ENCODE results near the gene IGF2BP2.

Gene IGF2BP2

GRCh38 chr3:185737020-185737419 lies 87.8 kb downstream of the IGF2BP2 start:
- Histone ChIP-seq H3K27me3 (ENCODE audit: control insufficient read depth in 3 of 3, insufficient read depth in 3 of 3, low read depth in 1 of 3, low read length in 3 of 3) (no peaks in the 10 kb centered on the region), H3K4ac (ENCODE audit: low read length) (no peak overlapping the region), H3K18ac (ENCODE audit: low read length) (no peak overlapping the region), H3K9me3 (replicated peaks in 1 of 2; ENCODE audit: control insufficient read depth in 2 of 2, insufficient read depth in 1 of 2, low read depth in 1 of 2, low read length in 2 of 2) (no peaks in the 10 kb centered on the region), H3K14ac (ENCODE audit: low read length) (no peak overlapping the region), H2BK120ac (ENCODE audit: low read depth, low read length) (no peak overlapping the region), H3K4me3 (ENCODE audit: low read length in 2 of 2) (no peak overlapping the region), H4K8ac (ENCODE audit: low read depth, low read length) (no peak overlapping the region), H4K91ac (ENCODE audit: low read depth, low read length, poor library complexity) (no peak overlapping the region), H2AK5ac (ENCODE audit: low read depth, low read length) (no peak overlapping the region), H3K9ac (ENCODE audit: low read depth, low read length, poor library complexity) (no peak overlapping the region), H3K36me3 (replicated peaks in 1 of 2; ENCODE audit: control insufficient read depth in 2 of 2, insufficient read depth in 2 of 2, low read length in 2 of 2) (peaks cover 0 to 4% of the 10 kb centered on the region in 2 donors), H2BK15ac (ENCODE audit: low read length) (no peak overlapping the region), H3K79me1 (ENCODE audit: low read depth, low read length) (peaks cover 3% of the 10 kb centered on the region), H2AFZ (ENCODE audit: low read length) (no peak overlapping the region), H3K4me1 (ENCODE audit: control insufficient read depth in 2 of 2, insufficient read depth in 1 of 2, low read depth in 1 of 2, low read length in 2 of 2) (peaks cover 0 to 5% of the 10 kb centered on the region in 2 donors), H3K23ac (ENCODE audit: low read depth, low read length, poor library complexity) (no peak overlapping the region), H2BK5ac (ENCODE audit: low read length) (no peak overlapping the region), H2BK12ac (ENCODE audit: low read length) (no peak overlapping the region), H3K27ac (replicated peaks; ENCODE audit: low read length) (no peak overlapping the region), H3K4me2 (ENCODE audit: insufficient read depth, low read length, poor library complexity, severe bottlenecking) (no peak overlapping the region)
- no peak for DNase-seq (ENCODE audit: low spot score)
- WGBS, 2 donors (ENCODE audit: extremely low coverage in 2 of 2, insufficient read length in 2 of 2, insufficient replicate concordance in 1 of 2), result no CpG with 5 or more reads among the region's 3 CpGs

GRCh38 chr3:185734725-185735096 lies 90.1 kb downstream of the IGF2BP2 start:
- Histone ChIP-seq H3K79me1 (ENCODE audit: low read depth, low read length) (no peaks in the 10 kb centered on the region), H3K36me3 (replicated peaks in 1 of 2; ENCODE audit: control insufficient read depth in 2 of 2, insufficient read depth in 2 of 2, low read length in 2 of 2) (no peaks in the 10 kb centered on the region), H2BK120ac (ENCODE audit: low read depth, low read length) (no peak overlapping the region), H4K8ac (ENCODE audit: low read depth, low read length) (no peak overlapping the region), H4K91ac (ENCODE audit: low read depth, low read length, poor library complexity) (no peak overlapping the region), H3K23ac (ENCODE audit: low read depth, low read length, poor library complexity) (no peak overlapping the region), H3K4me1 (ENCODE audit: control insufficient read depth in 2 of 2, insufficient read depth in 1 of 2, low read depth in 1 of 2, low read length in 2 of 2) (peaks cover 0 to 5% of the 10 kb centered on the region in 2 donors), H3K4me2 (ENCODE audit: insufficient read depth, low read length, poor library complexity, severe bottlenecking) (no peak overlapping the region), H3K9ac (ENCODE audit: low read depth, low read length, poor library complexity) (no peak overlapping the region), H3K27ac (replicated peaks; ENCODE audit: low read length) (no peak overlapping the region), H3K18ac (ENCODE audit: low read length) (no peak overlapping the region), H2BK15ac (ENCODE audit: low read length) (no peak overlapping the region), H3K14ac (ENCODE audit: low read length) (no peak overlapping the region), H2BK12ac (ENCODE audit: low read length) (no peak overlapping the region), H3K27me3 (ENCODE audit: control insufficient read depth in 3 of 3, insufficient read depth in 3 of 3, low read depth in 1 of 3, low read length in 3 of 3) (no peaks in the 10 kb centered on the region), H3K9me3 (replicated peaks in 1 of 2; ENCODE audit: control insufficient read depth in 2 of 2, insufficient read depth in 1 of 2, low read depth in 1 of 2, low read length in 2 of 2) (no peaks in the 10 kb centered on the region), H2BK5ac (ENCODE audit: low read length) (no peak overlapping the region), H3K4ac (ENCODE audit: low read length) (no peak overlapping the region), H2AK5ac (ENCODE audit: low read depth, low read length) (no peak overlapping the region), H2AFZ (ENCODE audit: low read length) (no peak overlapping the region), H3K4me3 (ENCODE audit: low read length in 2 of 2) (no peak overlapping the region)
- no peak for DNase-seq (ENCODE audit: low spot score)
- no CpG with 5 or more reads among the region's 4 CpGs for WGBS, 2 donors (ENCODE audit: extremely low coverage in 2 of 2, insufficient read length in 2 of 2, insufficient replicate concordance in 1 of 2)

GRCh38 chr3:185733980-185734724 lies 90.7 kb downstream of the IGF2BP2 start:
- WGBS, 2 donors (ENCODE audit: extremely low coverage in 2 of 2, insufficient read length in 2 of 2, insufficient replicate concordance in 1 of 2), result no CpG with 5 or more reads among the region's 10 CpGs
- no peak overlapping the region for H3K4me2 ChIP-seq (ENCODE audit: insufficient read depth, low read length, poor library complexity, severe bottlenecking)
- H3K9me3 ChIP-seq (replicated peaks in 1 of 2; ENCODE audit: control insufficient read depth in 2 of 2, insufficient read depth in 1 of 2, low read depth in 1 of 2, low read length in 2 of 2), result no peaks in the 10 kb centered on the region
- H3K4me3 ChIP-seq (ENCODE audit: low read length in 2 of 2), result no peak overlapping the region
- H2AK5ac ChIP-seq (ENCODE audit: low read depth, low read length), result no peak overlapping the region
- H2BK12ac ChIP-seq (ENCODE audit: low read length), result no peak overlapping the region
- no peak overlapping the region for H4K8ac ChIP-seq (ENCODE audit: low read depth, low read length)
- no peak overlapping the region for H3K9ac ChIP-seq (ENCODE audit: low read depth, low read length, poor library complexity)
- no peak overlapping the region for H3K18ac ChIP-seq (ENCODE audit: low read length)
- no peaks in the 10 kb centered on the region for H3K27me3 ChIP-seq (ENCODE audit: control insufficient read depth in 3 of 3, insufficient read depth in 3 of 3, low read depth in 1 of 3, low read length in 3 of 3)
- no peak overlapping the region for H4K91ac ChIP-seq (ENCODE audit: low read depth, low read length, poor library complexity)
- H3K14ac ChIP-seq (ENCODE audit: low read length), result no peak overlapping the region
- no peaks in the 10 kb centered on the region for H3K79me1 ChIP-seq (ENCODE audit: low read depth, low read length)
- H3K27ac ChIP-seq (replicated peaks; ENCODE audit: low read length), result no peak overlapping the region
- H3K36me3 ChIP-seq (replicated peaks in 1 of 2; ENCODE audit: control insufficient read depth in 2 of 2, insufficient read depth in 2 of 2, low read length in 2 of 2), result no peaks in the 10 kb centered on the region
- no peak overlapping the region for H2AFZ ChIP-seq (ENCODE audit: low read length)
- no peak overlapping the region for H2BK5ac ChIP-seq (ENCODE audit: low read length)
- H3K23ac ChIP-seq (ENCODE audit: low read depth, low read length, poor library complexity), result no peak overlapping the region
- peaks cover 0 to 5% of the 10 kb centered on the region in 2 donors for H3K4me1 ChIP-seq (ENCODE audit: control insufficient read depth in 2 of 2, insufficient read depth in 1 of 2, low read depth in 1 of 2, low read length in 2 of 2)
- H3K4ac ChIP-seq (ENCODE audit: low read length), result no peak overlapping the region
- no peak overlapping the region for H2BK120ac ChIP-seq (ENCODE audit: low read depth, low read length)
- no peak overlapping the region for H2BK15ac ChIP-seq (ENCODE audit: low read length)
- peak; percentile 38 for DNase-seq (ENCODE audit: low spot score)

GRCh38 chr3:185732782-185733181 lies 92.1 kb downstream of the IGF2BP2 start:
- Histone ChIP-seq H2BK12ac (ENCODE audit: low read length) (no peak overlapping the region), H4K8ac (ENCODE audit: low read depth, low read length) (no peak overlapping the region), H3K4me1 (ENCODE audit: control insufficient read depth in 2 of 2, insufficient read depth in 1 of 2, low read depth in 1 of 2, low read length in 2 of 2) (peaks cover 0 to 15% of the 10 kb centered on the region in 2 donors), H3K27me3 (ENCODE audit: control insufficient read depth in 3 of 3, insufficient read depth in 3 of 3, low read depth in 1 of 3, low read length in 3 of 3) (no peaks in the 10 kb centered on the region), H3K23ac (ENCODE audit: low read depth, low read length, poor library complexity) (no peak overlapping the region), H2BK5ac (ENCODE audit: low read length) (no peak overlapping the region), H2BK120ac (ENCODE audit: low read depth, low read length) (no peak overlapping the region), H2BK15ac (ENCODE audit: low read length) (no peak overlapping the region), H3K9ac (ENCODE audit: low read depth, low read length, poor library complexity) (no peak overlapping the region), H3K18ac (ENCODE audit: low read length) (no peak overlapping the region), H3K4me2 (ENCODE audit: insufficient read depth, low read length, poor library complexity, severe bottlenecking) (no peak overlapping the region), H3K9me3 (replicated peaks in 1 of 2; ENCODE audit: control insufficient read depth in 2 of 2, insufficient read depth in 1 of 2, low read depth in 1 of 2, low read length in 2 of 2) (no peaks in the 10 kb centered on the region), H3K27ac (replicated peaks; ENCODE audit: low read length) (no peak overlapping the region), H3K4me3 (ENCODE audit: low read length in 2 of 2) (no peak overlapping the region), H2AFZ (ENCODE audit: low read length) (no peak overlapping the region), H3K36me3 (replicated peaks in 1 of 2; ENCODE audit: control insufficient read depth in 2 of 2, insufficient read depth in 2 of 2, low read length in 2 of 2) (no peaks in the 10 kb centered on the region), H3K79me1 (ENCODE audit: low read depth, low read length) (peaks cover 7% of the 10 kb centered on the region), H3K14ac (ENCODE audit: low read length) (no peak overlapping the region), H4K91ac (ENCODE audit: low read depth, low read length, poor library complexity) (no peak overlapping the region), H2AK5ac (ENCODE audit: low read depth, low read length) (no peak overlapping the region), H3K4ac (ENCODE audit: low read length) (no peak overlapping the region)
- no CpG with 5 or more reads among the region's 1 CpG for WGBS, 2 donors (ENCODE audit: extremely low coverage in 2 of 2, insufficient read length in 2 of 2, insufficient replicate concordance in 1 of 2)
- no peak for DNase-seq (ENCODE audit: low spot score)

Measured in neuronal stem cell (in vitro differentiated cells).